Uterus (tissue), 4 donors: ENCODE measurements around the gene MYOD1. TPM values are rescaled to one million over a fixed set of nuclear protein-coding genes. Genes with fewer than 3 reads are reported as not detected.

Experiments used
- DNase-seq, 2 donors: peaks; one replicate each; pipeline ENCODE4 v3.0.0-alpha.2; 2019 to 2020
- H3K27ac ChIP-seq, 2 donors: fragments of 200-600 bp; sonication (generic); 1 replicate in 1 of 2; 2 replicates in 1 of 2; pipeline ENCODE4 v1.5.1; 2016 to 2018
- H3K27me3 ChIP-seq, 2 donors: fragments of 200-600 bp; sonication (generic); one replicate each; pipeline ENCODE4 v1.5.1; 2018 to 2019; ENCODE audit warnings: control low read depth in 1 of 2
- H3K36me3 ChIP-seq, 2 donors: fragments of 200-600 bp; sonication (generic); one replicate each; pipeline ENCODE4 v1.5.1; 2019; ENCODE audit warnings: control low read depth in 1 of 2
- H3K4me1 ChIP-seq, 2 donors: fragments of 200-600 bp; sonication (generic); one replicate each; pipeline ENCODE4 v1.5.1; 2018 to 2019; ENCODE audit warnings: control low read depth in 1 of 2
- H3K4me3 ChIP-seq, 2 donors: fragments of 200-600 bp; sonication (generic); 1 replicate in 1 of 2; 2 replicates in 1 of 2; pipeline ENCODE4 v1.5.1; 2018 to 2019; ENCODE audit warnings: mild to moderate bottlenecking in 1 of 2
- H3K9me3 ChIP-seq, 2 donors: fragments of 200-600 bp; sonication (generic); one replicate each; pipeline ENCODE4 v1.5.1; 2019; ENCODE audit warnings: control low read depth in 1 of 2
- POLR2A ChIP-seq, 2 donors: fragments of 450-650 bp; IDR thresholded peaks; one replicate each; pipeline ENCODE4 v1.6.1; 2016; ENCODE audit warnings: antibody characterized with exemption in 2 of 2, mild to moderate bottlenecking in 1 of 2, moderate library complexity in 1 of 2
- intact Hi-C: fragments of 100-400 bp; cut with DNase I; formaldehyde crosslinking; loops from one replicate; pipeline ENCODE4 v1.15.1; 2023; ENCODE audit warnings: low total_unique reads
- total RNA-seq, 4 donors: library from RNA; depleted of rRNA in 3 of 4; stranded (reverse); fragments of >200 nt in 3 of 4; gene quantifications; one replicate each; pipeline versions ENCODE4 v1.1.0 to v1.2.4, GENCODE V29; 2014 to 2023
- TF ChIP-seq, protein P1 (sequence below), 4 experiments: fragments of 200-600 bp in 2 of 4; fragments of 450-650 bp in 2 of 4; sonication (generic) in 2 of 4; IDR thresholded peaks; one replicate each; pipeline ENCODE4 v1.5.1; 2016 to 2019; ENCODE audit warnings: antibody characterized with exemption in 4 of 4, mild to moderate bottlenecking in 2 of 4, moderate library complexity in 1 of 4
- donor health status: DM: yes; HTN: yes; CAD: no.

Gene MYOD1
- total RNA-seq, 4 donors from 2014 or later: not detected

DNA sequence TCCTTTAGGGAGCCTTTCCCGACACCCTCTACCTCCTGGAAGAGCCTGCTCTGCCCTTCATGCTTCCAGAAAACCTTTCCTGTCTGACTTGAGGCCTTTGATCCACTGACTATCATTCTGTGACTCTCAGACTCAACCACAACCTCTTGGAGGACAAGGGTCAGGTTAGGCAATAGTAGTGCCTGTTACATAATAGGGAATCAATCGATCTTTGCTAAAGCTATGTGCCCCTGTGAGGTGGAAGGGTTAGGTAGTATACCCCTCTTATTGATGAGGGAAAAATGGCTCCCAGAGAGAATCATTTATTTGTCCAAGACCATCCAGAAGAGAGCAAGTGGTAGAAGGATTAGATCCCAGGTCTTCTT, 31.4 kb downstream of the MYOD1 start:
- no peak for DNase-seq
- Histone ChIP-seq H3K4me3 (no peak overlapping the region), H3K36me3 (no peaks in the 10 kb centered on the region), H3K9me3 (no peaks in the 10 kb centered on the region), H3K4me1 (no peaks in the 10 kb centered on the region), H3K27ac (no peak overlapping the region), H3K27me3 (no peaks in the 10 kb centered on the region)
- intact Hi-C loops: no loop called here
- TF ChIP-seq POLR2A (IDR thresholded peaks at IDR 0.05): no peak
- TF ChIP-seq, protein P1, sequence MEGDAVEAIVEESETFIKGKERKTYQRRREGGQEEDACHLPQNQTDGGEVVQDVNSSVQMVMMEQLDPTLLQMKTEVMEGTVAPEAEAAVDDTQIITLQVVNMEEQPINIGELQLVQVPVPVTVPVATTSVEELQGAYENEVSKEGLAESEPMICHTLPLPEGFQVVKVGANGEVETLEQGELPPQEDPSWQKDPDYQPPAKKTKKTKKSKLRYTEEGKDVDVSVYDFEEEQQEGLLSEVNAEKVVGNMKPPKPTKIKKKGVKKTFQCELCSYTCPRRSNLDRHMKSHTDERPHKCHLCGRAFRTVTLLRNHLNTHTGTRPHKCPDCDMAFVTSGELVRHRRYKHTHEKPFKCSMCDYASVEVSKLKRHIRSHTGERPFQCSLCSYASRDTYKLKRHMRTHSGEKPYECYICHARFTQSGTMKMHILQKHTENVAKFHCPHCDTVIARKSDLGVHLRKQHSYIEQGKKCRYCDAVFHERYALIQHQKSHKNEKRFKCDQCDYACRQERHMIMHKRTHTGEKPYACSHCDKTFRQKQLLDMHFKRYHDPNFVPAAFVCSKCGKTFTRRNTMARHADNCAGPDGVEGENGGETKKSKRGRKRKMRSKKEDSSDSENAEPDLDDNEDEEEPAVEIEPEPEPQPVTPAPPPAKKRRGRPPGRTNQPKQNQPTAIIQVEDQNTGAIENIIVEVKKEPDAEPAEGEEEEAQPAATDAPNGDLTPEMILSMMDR (IDR thresholded peaks at IDR 0.05): no peak

GRCh38 chr11:17751558-17751957, 32.2 kb downstream of the MYOD1 start:
- DNase-seq: no peak
- Histone ChIP-seq H3K4me3 (no peak overlapping the region), H3K9me3 (no peaks in the 10 kb centered on the region), H3K27me3 (no peaks in the 10 kb centered on the region), H3K36me3 (no peaks in the 10 kb centered on the region), H3K27ac (no peak overlapping the region), H3K4me1 (no peaks in the 10 kb centered on the region)
- intact Hi-C loops: no loop called here
- TF ChIP-seq POLR2A (IDR thresholded peaks at IDR 0.05): no peak
- TF ChIP-seq, protein P1 (IDR thresholded peaks at IDR 0.05): no peak

- H3K27me3 ChIP-seq: no peaks in the 10 kb centered on the region
- H3K27ac ChIP-seq: no peak overlapping the region
- no peak for DNase-seq
- no peaks in the 10 kb centered on the region for H3K4me1 ChIP-seq
- no peaks in the 10 kb centered on the region for H3K9me3 ChIP-seq
- no peaks in the 10 kb centered on the region for H3K36me3 ChIP-seq
- TF ChIP-seq, protein P1 (IDR thresholded peaks at IDR 0.05): no peak
- no peak for TF ChIP-seq POLR2A (IDR thresholded peaks at IDR 0.05)
- intact Hi-C loops: no loop called here
- no peak overlapping the region for H3K4me3 ChIP-seq
Measured at GRCh38 chr11:17752144-17752543, 32.8 kb downstream of the MYOD1 start.

DNA sequence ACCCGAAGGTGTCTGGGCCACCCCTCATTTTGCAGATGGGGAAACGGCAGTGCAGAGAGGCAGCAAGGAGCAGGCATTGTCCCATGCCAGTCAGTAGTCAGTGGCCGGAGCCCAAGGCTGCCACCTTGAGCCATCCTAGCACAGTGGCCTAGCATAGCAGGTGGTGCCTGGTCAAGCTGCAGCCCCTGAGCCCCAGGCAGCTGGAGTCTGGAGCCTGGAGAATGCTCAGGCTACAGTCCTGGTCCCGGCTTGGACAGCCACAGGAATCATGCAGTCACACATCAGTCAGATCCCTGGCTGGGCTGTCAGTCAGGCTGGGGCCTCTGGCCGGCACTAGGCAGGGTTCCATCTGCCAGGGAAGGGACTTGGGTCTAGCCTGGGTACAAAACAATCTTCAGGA, 33.8 kb downstream of the MYOD1 start:
- H3K4me1 ChIP-seq: no peaks in the 10 kb centered on the region
- H3K36me3 ChIP-seq: no peaks in the 10 kb centered on the region
- DNase-seq: no peak
- H3K27ac ChIP-seq: no peak overlapping the region
- intact Hi-C loops: no loop called here
- TF ChIP-seq POLR2A (IDR thresholded peaks at IDR 0.05): no peak
- TF ChIP-seq, protein P1 (IDR thresholded peaks at IDR 0.05): no peak
- no peak overlapping the region for H3K4me3 ChIP-seq
- H3K9me3 ChIP-seq: no peaks in the 10 kb centered on the region
- no peaks in the 10 kb centered on the region for H3K27me3 ChIP-seq

DNA sequence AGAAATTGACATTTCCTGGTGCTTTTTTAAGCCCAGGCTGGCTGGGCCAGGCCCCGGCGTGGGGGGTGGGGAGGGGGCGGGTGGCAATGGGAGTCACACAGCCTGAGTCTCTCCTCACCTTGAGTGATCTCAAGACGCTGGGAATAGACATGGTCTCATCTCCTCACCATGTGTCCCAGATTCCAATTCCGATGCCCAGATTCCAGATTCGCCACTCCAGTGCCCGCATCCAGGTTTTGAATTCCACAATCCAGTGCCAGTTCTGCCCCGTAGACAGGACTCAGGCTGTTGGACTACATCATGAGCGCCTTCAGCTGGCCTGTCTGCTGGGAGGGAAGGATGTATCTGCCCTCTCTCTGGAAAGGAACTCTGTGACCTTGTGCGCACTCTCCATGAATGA, 34.3 kb downstream of the MYOD1 start:
- no peaks in the 10 kb centered on the region for H3K9me3 ChIP-seq
- DNase-seq: no peak
- intact Hi-C loops: no loop called here
- no peak overlapping the region for H3K4me3 ChIP-seq
- TF ChIP-seq, protein P1 (IDR thresholded peaks at IDR 0.05): no peak
- TF ChIP-seq POLR2A (IDR thresholded peaks at IDR 0.05): no peak
- H3K36me3 ChIP-seq: no peaks in the 10 kb centered on the region
- H3K4me1 ChIP-seq: no peaks in the 10 kb centered on the region
- H3K27ac ChIP-seq: no peak overlapping the region
- H3K27me3 ChIP-seq: no peaks in the 10 kb centered on the region
